Measurements from ENCODE around the gene SFTPB.

SFTPB gene

DNA sequence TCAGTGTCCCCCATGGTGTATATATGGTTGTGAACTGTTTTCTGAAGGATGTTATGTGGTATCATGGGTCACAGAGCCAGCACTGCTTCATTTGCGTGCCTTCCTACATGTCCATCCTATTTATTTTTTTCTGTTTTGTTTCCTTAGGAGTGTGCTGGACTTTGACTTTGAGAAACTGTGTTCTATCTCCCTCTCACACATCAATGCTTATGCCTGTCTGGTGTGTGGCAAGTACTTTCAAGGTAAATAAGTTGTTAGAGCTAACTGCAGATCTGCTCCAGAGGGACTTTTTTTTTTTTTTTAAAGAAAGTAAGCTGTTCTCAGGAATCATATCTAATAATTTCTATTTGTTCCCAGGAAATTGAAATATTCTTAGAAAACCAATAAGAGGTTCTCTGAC lies 46.7 kb downstream of the SFTPB start:
- H3K27ac ChIP-seq = no peak overlapping the region
- no peak for TF ChIP-seq ZFX (IDR thresholded peaks at IDR 0.05; ENCODE audit: borderline replicate concordance)
- TF ChIP-seq, protein P1, sequence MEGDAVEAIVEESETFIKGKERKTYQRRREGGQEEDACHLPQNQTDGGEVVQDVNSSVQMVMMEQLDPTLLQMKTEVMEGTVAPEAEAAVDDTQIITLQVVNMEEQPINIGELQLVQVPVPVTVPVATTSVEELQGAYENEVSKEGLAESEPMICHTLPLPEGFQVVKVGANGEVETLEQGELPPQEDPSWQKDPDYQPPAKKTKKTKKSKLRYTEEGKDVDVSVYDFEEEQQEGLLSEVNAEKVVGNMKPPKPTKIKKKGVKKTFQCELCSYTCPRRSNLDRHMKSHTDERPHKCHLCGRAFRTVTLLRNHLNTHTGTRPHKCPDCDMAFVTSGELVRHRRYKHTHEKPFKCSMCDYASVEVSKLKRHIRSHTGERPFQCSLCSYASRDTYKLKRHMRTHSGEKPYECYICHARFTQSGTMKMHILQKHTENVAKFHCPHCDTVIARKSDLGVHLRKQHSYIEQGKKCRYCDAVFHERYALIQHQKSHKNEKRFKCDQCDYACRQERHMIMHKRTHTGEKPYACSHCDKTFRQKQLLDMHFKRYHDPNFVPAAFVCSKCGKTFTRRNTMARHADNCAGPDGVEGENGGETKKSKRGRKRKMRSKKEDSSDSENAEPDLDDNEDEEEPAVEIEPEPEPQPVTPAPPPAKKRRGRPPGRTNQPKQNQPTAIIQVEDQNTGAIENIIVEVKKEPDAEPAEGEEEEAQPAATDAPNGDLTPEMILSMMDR (IDR thresholded peaks at IDR 0.05) = no peak

DNA sequence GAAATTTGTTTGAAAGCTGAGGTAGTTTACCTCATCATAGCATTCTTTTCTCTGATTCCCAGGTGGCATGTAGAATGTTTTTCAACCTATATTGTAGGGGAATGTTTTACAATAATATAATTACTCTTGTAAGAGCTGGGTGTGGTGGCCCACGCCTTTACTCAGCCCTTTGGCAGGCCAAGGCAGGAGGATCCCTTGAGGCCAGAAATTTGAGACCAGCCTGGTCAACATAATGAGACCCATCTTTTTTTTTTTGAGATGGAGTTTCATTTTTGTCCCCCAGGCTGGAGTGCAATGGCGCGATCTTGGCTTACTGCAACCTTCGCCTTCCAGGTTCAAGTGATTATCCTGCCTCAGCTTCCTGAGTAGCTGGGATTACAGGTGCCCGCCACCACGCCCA lies 48.4 kb downstream of the SFTPB start:
- no peak overlapping the region for H3K27ac ChIP-seq
- TF ChIP-seq ZFX (IDR thresholded peaks at IDR 0.05; ENCODE audit: borderline replicate concordance) = no peak
- TF ChIP-seq, protein P1 (IDR thresholded peaks at IDR 0.05) = no peak

DNA sequence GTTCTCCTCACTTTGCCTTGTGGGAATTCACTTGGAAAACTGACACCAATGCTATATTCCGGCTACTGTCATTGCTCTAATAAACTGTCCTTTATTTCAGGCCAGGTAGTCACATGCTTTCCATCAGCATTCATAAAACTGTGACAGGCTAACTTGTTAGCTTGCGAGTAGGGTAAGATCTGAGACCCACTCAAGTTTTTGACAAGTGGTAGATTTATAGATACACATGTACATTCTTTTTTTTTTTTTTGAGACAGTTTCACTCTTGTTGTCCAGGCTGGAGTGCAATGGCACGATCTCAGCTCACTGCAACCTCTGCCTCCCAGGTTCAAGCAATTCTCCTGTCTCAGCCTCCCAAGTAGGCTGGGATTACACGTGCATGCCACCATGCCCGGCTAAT lies 50.3 kb downstream of the SFTPB start:
- H3K27ac ChIP-seq = peak overlapping the region; percentile 91; the same call in 1 of the 2 replicates

DNA sequence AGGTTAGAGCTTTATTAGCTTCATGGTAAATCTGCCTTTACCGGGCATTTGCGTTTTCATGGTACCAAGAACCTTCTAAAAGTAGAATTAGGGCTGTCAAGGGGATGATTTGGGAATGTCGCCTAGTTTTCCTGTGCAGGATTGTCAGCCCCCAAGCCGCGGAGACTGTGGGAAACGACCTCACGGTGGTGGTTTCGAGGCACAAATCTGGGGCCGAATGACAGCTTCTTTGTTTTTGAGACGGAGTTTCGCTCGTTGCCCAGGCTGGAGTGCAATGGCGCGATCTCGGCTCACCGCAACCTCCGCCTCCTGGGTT lies 52.6 kb downstream of the SFTPB start:
- peak overlapping the region; percentile 91 for H3K27ac ChIP-seq
- TF ChIP-seq, protein P1 (IDR thresholded peaks at IDR 0.05) = no peak
- TF ChIP-seq ZFX (IDR thresholded peaks at IDR 0.05; ENCODE audit: borderline replicate concordance) = no peak

DNA sequence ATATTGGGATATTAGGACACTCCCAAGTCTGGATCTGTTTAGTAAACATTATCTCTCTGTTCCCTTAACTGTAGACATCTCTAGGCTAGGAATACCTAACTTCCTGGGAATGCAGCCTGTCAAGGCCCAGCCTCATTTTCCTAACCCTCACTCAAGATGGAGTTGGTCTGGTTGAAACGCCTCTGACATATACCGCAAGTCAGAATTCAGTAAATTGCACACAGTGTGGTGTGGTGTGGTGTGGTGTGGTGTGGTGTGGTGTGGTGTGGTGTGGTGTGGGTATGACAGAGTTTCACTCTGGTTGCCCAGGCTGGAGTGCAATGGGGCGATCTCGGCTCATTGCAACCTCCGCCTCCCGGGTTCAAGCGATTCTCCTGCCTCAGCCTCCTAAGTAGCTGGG lies 53.2 kb downstream of the SFTPB start:
- peak overlapping the region; percentile 91 for H3K27ac ChIP-seq

DNA sequence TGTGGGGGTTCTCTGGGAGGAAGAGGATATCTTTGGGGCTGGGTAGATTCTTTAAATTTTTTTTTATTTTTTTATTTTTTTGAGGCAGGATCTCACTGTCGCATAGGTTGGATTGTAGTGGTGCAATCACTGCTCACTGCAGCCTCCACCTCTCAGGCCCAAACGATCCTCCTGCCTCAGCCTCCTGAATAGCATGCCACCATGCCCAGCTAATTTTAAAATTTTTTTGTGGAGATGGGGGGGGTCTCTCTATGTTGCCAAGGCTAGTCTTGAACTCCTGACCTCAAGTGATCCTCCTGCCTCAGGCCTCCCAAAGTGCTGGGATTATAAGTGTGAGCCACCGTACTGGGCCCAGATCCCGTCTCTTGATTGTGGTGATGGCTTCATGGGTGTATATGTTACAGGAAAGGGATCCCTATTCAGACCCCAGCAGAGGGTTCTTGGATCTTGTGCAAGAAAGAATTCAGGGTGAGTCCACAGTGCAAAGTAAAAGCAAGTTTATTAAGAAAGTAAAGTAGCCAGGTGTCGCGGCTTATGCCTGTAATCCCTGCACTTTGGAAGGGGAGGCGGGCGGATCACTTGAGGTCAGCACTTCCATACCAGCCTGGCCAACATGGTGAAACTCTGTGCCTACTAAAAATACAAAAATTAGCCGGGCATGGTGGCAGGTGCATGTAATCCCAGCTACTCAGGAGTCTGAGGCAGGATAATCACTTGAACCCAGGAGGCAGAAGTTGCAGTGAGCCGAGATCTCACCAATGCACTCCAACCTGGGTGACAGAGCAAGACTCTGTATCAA lies 54.1 kb downstream of the SFTPB start:
- TF ChIP-seq ZFX (IDR thresholded peaks at IDR 0.05; ENCODE audit: borderline replicate concordance) = no peak
- TF ChIP-seq, protein P1 (IDR thresholded peaks at IDR 0.05) = no peak
- peak overlapping the region; percentile 91 for H3K27ac ChIP-seq

DNA sequence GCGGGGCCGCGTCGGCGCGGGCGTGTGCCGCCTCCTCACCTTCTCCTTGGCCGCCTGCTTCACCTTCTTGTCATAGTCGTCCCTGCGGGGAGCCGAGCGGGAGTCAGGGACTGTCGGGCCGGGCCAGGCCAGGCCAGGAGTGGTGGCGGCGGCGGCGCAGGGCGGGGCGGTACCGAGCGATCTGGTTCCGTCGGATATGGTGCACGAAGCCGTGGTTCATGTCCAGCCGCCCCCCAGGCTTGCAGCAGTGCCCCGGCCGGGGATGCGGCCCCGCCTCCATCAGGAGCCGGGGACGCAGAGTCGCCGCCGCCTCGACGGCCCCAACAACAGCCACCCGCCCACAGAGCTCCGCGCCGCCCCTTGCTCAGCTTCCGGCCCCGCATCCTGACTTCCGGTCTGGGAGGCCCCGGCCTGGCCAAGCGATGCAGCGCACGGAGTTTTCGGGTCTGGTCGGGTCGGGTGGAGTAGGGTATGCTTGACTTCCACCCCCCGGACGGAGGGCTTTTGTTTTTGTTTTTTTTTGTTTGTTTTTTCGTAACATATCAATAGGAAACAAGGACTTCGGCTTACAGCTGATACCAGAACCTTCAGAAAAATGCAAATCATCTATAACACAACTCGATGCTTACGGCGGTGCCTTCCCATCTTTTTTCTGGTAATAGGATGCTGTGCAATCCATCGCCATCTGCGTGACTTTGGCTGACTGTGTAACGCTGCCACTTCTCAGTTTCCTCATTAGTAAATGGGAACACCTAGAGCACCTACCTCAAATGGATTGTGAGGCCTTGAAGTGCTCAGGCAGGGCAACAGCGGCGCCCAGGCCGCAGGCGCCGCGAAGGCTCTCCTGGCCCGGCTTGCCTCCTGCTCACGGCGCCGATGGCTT lies 56.1 kb downstream of the SFTPB start, which contains the start of gene C2orf68:
TSS of gene C2orf68 (minus strand) at position 362 of the 883 bp plus-strand sequence. CDS start at position 280, 82 bp downstream.
- no peak for TF ChIP-seq ZFX (IDR thresholded peaks at IDR 0.05; ENCODE audit: borderline replicate concordance)
- TF ChIP-seq, protein P1 (IDR thresholded peaks at IDR 0.05) = no peak
- peak within 1 kb of the TSS; percentile 91 for H3K27ac ChIP-seq

DNA sequence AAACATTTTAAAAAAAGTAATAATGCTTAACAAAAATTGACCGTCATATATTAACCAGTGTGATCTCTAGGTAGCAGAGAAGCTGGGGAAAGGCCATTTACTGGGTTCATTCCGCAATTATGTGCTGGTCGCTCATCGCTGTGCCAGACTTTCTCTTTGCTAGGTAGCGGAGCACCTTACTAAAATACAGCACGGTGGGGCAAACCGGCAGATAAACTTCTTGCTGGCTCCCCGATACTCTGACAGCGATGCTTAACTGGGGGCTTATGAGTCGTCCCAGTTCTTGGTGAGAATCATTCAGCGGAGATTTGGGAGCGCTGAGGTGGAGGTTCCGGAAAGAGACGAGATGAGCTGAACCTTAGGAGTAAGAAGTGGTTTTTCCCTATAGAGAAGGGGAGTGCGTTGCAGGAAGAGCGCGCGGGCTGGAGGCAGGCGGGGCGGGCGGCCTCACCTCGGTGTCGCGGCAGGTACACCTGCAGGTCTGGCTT lies 56.7 kb downstream of the SFTPB start:
- H3K27ac ChIP-seq = peak overlapping the region; percentile 91
- TF ChIP-seq, protein P1 (IDR thresholded peaks at IDR 0.05) = no peak
